GM19463 (cell line): ENCODE results near the gene WDR82.

Experiments
- ATAC-seq: cut with Tn5 transposase; IDR thresholded peaks from one replicate; pipeline ENCODE4 v1.9.1; 2021; ENCODE audit warnings: mild to moderate bottlenecking, moderate library complexity; ENCODE audit not compliant: unreplicated experiment

Gene WDR82

DNA sequence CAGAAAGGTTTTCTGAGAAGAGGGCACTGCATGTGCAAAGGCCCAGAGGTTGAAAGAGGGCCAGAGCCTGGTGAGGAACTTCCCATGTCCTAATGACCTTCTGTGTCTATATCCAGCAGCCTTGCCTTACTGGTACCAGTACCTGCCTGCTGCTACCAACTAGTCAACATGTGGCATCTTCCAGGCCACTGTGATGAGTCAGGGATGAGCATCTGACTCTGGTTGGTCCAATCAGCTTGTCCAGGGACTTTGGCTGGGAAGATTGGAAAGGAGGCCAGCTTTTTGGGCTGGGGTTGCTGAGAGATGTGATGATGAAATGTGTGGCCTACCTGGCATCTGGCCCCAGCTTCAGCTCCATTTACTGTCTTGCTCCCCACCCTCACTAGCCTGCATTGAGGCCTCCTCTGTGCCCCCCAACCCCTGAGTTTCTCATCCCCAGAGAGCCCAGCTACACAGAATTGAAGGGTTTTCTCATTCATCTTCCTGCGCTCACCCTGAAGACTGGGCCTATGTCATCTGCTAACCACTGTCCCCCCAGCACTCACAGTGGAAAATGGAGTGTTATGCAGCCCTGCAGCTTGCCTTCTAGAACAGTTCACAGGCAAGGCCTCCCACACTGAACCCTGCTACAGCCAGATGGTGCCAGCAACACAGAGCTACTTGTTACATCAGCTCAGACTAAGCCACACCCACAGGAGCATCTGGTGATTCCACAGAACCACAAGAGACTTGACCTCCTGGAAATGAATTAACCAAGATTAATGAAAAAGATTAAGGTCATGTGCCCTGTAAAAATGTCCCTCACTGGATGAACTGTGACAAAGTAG lies 38.2 kb downstream of the WDR82 start:
- no peak for ATAC-seq

DNA sequence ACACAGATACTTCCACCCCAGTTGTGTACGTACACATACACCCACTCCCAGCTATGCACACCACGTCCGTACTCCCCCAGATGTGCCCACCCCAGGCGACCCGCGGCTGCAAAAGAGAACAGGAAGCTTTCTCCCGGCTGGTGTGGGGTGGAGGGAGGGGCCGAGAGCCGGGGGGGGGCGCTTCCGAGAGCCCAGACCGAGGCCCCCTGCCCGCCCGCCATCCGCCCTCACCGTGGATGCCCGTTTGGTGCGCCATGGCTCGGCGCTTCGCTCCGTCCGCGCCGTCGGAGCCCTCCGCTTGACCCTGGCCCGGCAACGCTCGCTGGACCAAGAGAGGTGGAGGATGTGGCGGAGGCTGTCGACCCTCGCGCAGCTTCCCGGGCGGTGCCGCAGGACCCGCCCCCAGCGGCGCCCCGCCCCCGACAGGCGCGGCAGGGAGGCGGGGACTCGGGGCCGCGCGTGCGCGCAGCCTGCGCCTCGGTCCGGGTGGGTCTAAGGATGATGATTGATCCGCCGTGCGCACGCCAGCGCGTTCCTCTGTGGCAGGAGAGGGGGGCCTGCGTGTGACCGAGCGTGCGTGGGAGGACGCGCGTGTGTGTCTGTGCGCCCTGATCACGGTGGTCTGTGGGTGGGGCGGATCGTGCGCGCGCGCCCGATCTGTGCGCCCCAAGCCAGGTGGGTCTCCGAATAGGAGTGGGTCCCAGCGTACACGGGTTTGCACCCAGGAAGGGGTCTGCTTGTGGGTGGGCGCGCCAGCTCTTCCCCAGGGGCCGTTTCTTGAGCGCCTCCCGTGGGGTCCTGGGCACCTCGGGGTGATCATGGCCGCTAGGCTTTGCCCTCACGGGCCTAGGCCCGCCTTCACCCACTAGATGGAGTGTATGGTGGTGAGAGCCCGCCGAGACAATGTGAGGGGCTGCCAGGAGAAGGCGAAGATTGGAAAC lies 39.4 kb downstream of the WDR82 start, which contains the start of gene TWF2:
TSS of gene TWF2 (minus strand) at position 398 of the 941 bp plus-strand sequence. CDS start at position 256, 142 bp downstream.
- ATAC-seq: peak; percentile 72

DNA sequence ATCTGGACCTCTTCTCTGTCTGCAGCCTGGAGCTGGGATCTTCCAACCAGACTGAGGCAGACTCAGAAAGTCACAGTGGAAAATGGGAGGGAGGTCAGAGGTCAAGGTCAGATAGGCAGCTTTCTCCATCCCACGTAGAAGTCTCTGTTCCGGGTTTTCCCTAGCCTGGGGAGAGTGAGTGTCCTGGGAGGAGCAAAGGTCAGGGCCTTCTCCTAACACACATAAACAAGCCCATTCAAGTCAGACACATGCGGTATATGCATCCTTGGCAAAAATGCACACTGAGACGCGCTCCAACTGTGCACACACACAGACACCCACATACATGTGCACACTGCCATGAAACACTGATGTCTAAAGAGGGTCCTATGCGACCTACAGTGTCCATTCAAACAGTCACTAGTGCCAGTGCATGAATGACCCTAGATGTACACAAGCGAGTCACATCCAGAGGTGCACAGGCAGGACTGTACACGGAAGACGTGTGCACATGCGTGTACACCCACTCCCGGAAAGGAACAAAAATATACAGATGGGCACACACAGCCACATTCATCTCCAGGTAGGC lies 40.2 kb downstream of the WDR82 start:
- no peak for ATAC-seq

DNA sequence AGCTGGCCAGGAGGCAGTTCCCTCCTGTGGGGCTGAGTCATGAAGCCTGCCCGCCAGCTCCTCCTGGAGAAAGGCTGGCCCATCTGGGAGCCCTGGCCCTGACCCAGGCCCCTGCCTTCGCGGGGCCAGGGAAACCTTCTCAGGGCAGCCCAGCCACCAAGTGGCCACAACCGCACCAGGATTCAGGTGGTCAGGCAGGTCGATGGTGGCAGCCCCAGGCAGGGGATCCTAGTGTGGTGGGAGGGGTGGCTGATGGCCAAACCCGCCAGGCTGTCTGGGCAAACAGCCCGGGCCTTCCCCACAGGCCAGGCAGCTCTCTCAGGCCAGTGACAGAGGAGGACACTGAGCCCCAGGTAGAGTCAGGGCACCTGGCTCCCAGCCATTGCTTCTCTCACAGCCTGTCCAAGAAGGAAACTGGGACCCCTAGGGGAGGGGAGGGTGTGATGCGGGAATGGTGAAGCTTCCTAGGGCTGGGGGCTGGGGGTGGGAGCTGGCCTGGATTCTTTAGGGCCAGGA lies 40.7 kb downstream of the WDR82 start:
- ATAC-seq: no peak

DNA sequence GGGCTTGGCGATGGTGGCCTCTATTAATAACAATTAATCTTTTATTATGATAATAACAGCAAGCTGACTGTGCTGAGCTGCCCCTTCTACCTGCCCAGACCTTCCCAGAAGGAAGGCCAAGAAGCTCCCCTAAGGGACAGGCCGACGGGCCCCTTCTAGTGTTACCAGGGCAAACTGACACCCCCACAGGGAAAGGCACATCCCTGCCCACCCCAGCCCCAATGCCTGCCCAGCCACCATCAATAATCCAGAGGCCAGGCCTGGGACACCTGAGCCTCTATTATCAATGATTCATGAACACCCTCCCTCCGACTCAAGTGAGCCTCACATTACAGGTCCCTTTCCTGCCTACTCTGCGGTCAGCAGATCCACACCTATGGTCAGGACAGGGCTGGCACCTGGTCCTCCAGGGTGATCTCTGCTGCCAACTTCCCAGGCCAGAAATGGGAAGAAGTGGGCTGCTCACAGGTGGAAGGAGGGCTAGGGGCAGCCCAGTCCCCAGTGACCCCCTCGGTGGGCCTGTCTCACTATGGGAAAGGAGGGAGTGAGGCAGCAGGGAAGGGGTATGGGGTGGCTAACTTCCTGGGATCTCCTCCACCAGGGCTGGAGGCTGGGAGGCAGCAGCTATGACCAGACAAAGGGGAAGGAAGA lies 41.3 kb downstream of the WDR82 start:
- ATAC-seq: no peak

DNA sequence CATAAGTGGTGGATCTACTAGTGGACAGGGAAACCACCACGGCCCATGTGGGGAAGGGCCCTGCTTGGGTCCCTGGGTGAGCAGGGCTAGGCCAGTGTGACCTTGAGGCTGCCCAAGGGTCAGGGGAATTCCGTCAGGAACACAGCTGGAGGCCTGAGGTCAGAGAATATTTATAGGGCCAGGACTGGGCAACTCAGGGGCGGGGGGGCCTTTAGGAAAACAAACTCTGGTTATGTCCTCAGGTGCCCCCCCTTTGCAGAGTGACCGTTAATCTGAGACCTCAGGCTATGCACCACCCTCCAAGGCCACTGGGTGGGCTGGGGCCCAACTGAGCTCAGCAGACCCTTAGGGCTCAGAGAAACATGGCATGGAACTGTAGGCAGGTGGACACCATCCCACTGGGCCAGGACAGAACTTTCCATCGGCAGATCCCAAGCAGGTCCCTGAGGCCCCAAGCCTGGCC lies 42.0 kb downstream of the WDR82 start:
- ATAC-seq: no peak

DNA sequence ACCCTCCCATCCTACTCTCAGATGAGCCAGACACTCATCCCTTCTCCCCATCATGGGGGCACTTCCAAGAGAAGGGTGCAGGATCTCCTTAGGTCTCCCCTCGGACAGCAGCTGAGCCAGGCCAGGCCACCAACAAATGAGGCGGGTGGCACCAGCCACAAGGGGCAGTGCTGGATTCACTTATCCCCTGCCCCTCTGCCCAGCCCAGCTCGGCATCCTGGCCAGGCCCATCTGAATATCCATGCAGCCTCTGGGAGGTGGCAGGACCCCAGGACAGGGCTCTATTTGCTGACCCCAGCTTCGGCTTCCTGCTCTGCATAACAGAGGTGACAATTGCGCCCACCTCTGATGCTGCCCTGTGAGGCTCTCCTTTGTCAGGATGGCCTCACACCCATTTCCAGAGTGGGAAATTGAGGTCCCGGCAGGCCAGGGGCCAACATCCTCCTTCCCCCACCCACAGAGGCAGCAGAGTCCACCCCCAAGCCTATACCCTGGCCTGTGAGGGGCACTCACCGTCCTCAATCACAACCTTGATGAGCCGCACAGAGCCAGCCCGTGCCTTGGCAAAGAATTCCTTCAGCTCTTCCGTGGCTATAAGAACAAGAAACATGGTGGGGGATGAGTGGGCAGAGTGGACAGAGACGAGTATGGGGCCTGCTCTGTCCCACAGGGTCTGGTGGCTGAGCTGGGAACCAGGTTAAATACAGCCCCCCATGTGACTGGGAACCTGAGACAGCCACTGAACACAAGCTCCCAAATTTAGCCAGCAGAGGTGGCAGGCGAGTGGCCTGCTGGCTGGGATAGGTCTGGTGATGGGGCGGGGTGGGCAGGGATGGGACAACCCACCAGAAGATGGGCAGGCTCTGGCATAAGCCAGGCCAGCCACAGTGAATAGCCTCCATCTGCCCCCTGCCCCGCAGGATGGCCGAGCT lies 43.7 kb downstream of the WDR82 start:
- no peak for ATAC-seq

DNA sequence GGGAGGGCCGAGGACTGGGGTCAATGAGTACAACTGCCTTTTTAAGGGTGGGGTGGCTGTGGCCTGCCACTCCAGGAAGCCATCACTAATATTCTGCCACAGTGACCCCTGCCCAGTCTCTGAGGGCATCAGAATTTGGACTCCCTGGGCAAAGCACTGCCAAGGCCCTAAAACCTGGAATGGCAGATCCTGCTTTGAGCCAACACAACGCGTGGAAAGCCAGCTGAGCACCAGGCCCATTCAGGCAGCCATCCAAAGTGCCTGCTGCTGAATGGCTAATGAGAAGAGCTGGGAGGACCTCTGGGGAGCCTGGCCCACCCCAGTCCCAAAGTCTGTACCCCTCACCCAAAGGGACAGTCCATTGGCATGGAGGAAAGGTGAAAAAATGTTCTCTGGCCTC lies 44.5 kb downstream of the WDR82 start:
- no peak for ATAC-seq

DNA sequence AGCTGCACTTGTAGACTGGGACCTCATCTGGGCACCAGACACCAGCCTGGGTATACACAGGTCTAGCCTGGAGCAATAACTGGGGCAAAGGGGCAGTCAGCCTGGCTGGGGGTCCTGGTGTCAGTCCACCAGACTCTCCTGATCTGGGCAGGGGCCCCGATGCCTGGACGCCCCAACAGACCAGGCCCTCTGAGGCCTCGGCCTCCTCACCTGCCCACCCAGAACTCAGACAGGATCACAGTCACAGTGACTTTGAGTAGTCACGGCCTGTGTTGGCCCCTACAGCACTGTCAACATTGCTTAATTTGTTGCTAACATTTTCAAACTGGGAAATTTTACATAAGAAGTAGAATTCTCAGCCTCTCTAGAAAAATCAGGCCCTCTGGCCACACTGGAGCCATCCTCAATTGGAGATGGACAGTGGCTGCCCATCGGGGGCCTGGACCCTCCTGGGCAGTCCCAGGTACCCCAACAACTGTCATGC lies 45.3 kb downstream of the WDR82 start:
- no peak for ATAC-seq

DNA sequence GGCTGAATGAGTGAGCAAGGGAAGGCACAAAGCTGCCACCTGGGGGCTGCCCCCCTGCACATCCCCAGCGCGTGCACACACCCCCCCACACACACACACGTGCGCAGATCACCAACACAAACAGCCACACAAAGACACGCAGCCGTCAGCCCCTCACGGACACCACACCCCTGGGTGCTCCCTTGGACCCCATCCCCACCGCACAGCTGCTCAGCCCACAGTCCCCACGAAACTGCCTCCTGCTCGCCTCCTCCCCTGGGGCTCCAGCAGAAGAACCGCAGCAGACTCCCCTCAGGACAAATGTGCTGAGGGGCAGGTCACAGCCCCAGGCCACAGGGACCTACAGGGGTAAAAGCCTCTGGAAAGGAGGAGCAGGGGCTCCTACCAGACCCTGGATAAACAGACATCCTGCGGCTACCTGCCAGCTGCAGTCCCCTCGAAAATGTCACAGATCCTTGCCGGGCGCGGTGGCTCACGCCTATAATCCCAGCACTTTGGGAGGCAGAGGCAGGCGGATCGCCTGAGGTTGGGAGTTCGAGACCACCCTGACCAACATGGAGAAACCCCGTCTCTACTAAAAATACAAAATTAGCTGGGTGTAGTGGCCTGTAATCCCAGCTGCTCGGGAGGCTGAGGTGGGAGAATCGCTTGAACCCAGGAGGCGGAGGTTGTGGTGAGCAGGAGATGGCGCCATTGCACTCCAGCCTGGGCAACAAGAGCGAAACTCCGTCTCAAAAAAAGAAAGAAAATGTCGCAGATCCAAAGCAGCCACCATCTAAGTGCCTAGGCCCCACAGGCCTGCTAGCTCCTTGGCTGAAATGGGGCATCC lies 46.0 kb downstream of the WDR82 start:
- ATAC-seq: no peak

DNA sequence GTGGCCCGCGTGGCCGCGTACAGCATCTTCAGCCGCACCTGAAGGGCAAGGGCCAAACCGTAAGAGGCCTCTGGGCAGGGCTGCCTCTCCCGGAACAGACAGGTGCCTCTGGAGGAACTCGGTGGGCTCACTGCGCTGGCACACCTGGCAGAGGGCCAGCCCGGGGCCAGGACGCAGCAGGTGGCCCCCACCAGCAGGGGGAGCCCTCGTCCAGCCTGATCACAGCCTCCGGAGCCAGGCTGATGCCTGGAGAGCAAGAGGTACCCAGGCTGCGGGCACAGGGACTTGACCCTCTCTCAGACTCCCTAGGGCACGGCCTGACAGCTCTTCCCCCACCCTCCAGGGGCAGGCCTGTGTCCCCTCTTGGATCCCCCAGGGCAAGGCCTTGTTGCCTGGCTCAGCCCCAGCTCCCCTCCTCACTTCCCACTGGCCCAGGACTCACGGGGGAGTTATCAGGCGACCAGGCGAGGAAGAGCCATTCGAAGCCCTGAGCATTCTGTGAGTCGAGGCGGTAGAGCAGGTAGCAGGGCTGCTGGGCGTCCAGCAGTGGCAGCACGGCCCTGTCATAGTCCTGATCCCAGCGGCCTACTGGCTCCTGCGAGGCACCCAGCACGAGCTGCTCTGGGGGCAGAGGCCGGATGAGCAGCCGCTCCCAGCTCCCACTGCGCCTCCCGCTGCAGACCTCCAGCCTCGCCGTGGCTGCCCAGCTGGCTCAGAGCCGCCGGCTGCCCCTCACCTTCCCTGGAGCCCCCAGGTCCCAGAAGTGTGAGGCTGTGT lies 46.8 kb downstream of the WDR82 start:
- peak; percentile 63 for ATAC-seq

DNA sequence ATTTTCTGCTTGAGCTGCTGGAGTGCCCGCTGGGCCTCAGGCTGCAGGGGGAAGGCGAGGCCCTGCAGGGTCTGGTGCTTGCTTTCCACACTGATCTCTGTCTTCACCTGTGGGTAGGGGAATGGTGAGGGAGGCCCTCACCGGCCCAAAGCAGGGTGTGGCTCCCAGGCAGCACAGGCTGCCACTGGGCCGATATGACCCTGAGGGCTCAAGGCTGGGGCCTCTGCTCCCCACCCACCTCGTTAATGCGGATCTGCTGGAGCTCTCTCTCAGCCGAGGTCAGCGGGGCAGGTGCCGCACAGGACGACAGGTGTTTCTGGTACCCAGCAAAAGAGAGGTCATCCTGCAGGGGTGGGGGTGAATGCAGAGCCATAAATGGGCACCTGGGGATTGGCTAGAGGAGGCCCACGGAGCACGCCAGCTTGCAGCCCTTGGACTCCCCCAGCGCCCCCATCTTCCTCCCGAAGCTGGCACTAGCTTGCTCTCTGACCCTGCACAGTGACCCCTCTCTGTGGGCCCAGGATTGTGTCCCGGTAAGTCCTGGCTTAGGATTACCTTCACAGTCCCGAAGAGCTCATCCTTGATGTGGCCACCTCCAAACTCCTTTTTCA lies 47.5 kb downstream of the WDR82 start:
- ATAC-seq: no peak

DNA sequence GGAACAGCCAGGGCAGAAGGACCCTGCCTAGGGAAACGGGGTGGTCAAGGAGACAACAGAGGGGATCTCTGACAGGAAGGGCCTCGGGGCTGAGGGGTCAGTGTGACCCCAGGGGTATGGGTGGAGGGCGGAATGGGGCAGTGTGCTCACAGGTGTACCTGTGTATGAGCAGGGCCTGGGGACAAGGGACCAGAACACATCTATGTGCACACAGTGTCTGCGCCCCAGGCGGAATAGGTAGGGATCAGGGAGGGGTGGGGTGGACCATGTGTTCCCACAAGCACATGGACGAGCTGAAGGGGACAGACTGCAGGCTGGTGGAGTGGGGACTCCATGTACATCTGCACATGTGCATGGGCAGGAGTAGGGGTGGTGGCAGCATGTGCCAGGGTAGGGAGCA lies 48.0 kb downstream of the WDR82 start:
- no peak for ATAC-seq

DNA sequence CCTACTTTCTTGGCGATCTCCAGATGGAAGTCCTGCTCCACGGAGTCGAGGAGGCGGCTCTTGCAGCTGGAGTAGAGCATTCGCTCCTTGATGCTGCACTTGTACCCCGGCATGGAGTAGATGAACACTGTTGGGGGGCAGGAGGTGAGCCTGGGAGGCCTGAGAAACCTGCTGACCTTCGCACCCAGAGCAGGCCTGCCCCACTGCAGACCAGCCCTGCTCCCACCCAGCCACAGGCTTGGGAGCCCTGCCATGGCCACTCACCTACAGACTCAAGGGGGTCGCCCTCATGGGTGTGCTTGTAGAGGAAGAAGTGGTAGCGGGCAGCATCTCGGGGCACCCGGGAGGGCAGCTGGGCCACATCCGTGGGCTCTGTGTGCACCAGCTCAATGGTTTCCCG lies 48.8 kb downstream of the WDR82 start:
- ATAC-seq: no peak

DNA sequence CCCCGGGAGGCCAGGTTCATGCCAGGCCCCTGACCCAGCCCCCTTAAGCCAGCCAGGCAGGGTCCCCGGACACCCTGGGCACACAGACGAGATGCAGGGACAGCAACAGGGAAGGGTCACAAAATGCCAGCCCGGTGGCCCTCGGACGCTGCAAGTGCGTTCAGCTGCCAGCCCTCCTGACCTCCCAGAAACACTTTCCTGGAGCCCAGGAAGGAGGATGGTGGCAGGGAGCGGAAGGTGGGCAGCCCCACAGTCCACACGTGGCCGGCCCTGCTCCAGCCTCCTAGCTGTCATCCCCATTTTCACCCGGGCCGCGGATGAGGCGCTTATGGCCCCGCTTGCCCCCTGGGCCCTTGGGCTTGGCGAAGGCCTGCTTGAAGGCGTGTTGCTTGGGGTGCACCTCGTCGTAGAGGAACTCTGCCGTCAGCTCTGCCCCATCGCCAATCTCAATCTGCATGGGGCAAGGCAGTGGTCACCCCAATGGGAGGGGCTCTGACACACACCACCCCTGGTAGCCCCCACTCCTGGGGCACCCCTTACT lies 49.6 kb downstream of the WDR82 start:
- ATAC-seq: no peak

DNA sequence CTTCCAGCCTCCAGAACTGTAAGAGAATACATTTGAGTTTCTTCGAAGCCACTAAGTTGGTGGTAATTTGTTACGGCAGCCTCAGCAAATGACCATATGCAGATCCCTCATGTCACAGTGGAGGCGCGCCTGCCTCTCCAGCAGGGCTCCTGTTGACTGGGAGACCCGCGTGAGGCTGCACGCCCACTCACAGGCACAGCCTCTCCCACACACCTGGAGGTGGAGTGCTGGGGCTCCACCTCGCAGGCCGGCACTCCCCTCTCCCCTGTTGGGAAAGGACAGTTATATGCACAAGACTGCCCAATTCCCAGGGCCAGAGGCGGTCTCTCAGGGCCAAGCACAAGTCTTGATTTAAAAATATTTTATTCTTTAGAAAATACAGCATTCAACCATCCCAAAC lies 50.2 kb downstream of the WDR82 start:
- ATAC-seq: no peak

DNA sequence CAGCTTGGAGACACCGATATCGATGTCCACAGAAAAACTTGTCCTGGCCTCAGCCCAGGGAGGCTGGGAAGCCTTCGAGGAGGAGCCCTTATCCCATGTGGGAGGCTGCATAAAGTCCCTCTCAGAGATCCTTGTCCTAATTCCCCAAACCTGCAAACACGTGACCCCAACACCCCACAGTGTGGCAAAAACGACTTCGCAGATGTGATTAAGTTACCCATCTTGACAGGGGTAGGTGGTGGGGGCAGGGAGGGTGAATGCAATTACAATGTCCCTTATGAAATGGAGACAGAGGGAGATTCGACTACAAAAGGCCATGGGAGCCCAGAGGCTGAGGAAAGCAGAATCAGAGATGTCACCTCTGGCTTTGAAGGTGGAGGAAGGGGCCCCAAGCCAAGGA lies 50.7 kb downstream of the WDR82 start:
- no peak for ATAC-seq
